H9 (cell line): Measurements from ENCODE around the gene PPIP5K2. TPM values are rescaled to one million over a fixed set of nuclear protein-coding genes. Genes with fewer than 3 reads are reported as not detected.

Source experiments
- DNase-seq: peaks from one replicate; pipeline ENCODE4 v3.0.0-alpha.2; 2017
- H2AFZ ChIP-seq: one replicate; pipeline ENCODE4 v1.6.1; 2013; ENCODE audit warnings: mild to moderate bottlenecking, low read length, control low read depth, moderate library complexity
- H2AK5ac ChIP-seq: 2 replicates; pipeline ENCODE4 v1.6.1; 2013; ENCODE audit warnings: low read length, control low read depth, mixed read lengths; ENCODE audit not compliant: insufficient read length
- H2BK120ac ChIP-seq: one replicate; pipeline ENCODE4 v1.6.1; 2013; ENCODE audit warnings: low read depth, mild to moderate bottlenecking, low read length, control low read depth, inconsistent platforms; ENCODE audit not compliant: poor library complexity, severe bottlenecking
- H2BK12ac ChIP-seq: 2 replicates; pipeline ENCODE4 v1.6.1; 2013; ENCODE audit warnings: low read length, control low read depth, mixed read lengths, low read depth; ENCODE audit not compliant: insufficient read length
- H2BK15ac ChIP-seq: 2 replicates; pipeline ENCODE4 v1.6.1; 2013; ENCODE audit warnings: low read depth, low read length, control low read depth
- H2BK20ac ChIP-seq: one replicate; pipeline ENCODE4 v1.6.1; 2013; ENCODE audit warnings: low read depth, mild to moderate bottlenecking, low read length, control low read depth, inconsistent platforms; ENCODE audit not compliant: poor library complexity, severe bottlenecking
- H2BK5ac ChIP-seq: 2 replicates; pipeline ENCODE4 v1.6.1; 2013; ENCODE audit warnings: low read length, control low read depth, mixed read lengths; ENCODE audit not compliant: insufficient read length
- H3K14ac ChIP-seq: 2 replicates; pipeline ENCODE4 v1.6.1; 2013; ENCODE audit warnings: low read length, control low read depth; ENCODE audit not compliant: insufficient read depth
- H3K18ac ChIP-seq: 2 replicates; pipeline ENCODE4 v1.6.1; 2013; ENCODE audit warnings: low read depth, mild to moderate bottlenecking, mixed read lengths, low read length, control low read depth; ENCODE audit not compliant: insufficient read length
- H3K23ac ChIP-seq: 2 replicates; pipeline ENCODE4 v1.6.1; 2013; ENCODE audit warnings: low read length, control low read depth, mixed read lengths, low read depth; ENCODE audit not compliant: insufficient read length
- H3K23me2 ChIP-seq: 2 replicates; pipeline ENCODE4 v1.6.1; 2013; ENCODE audit warnings: low read depth, mild to moderate bottlenecking, mixed read lengths, low read length, control low read depth; ENCODE audit not compliant: insufficient read length, poor library complexity, severe bottlenecking
- H3K27ac ChIP-seq: 2 replicates; pipeline ENCODE4 v1.5.1; 2013; ENCODE audit warnings: low read length, control low read depth, mixed read lengths, low read depth; ENCODE audit not compliant: insufficient read length
- H3K27me3 ChIP-seq: 2 replicates; pipeline ENCODE4 v1.6.1; 2013; ENCODE audit warnings: low read length, control low read depth, inconsistent platforms; ENCODE audit not compliant: insufficient read depth
- H3K4ac ChIP-seq: 2 replicates; pipeline ENCODE4 v1.6.1; 2013; ENCODE audit warnings: low read depth, mild to moderate bottlenecking, control low read depth, inconsistent platforms, low read length, moderate library complexity
- H3K4me1 ChIP-seq: 2 replicates; pipeline ENCODE4 v1.6.1; 2013; ENCODE audit warnings: low read length, control low read depth, inconsistent platforms; ENCODE audit not compliant: insufficient read depth
- H3K4me2 ChIP-seq: 2 replicates; pipeline ENCODE4 v1.6.1; 2013; ENCODE audit warnings: low read length, control low read depth, mixed read lengths; ENCODE audit not compliant: insufficient read length, insufficient read depth
- H3K56ac ChIP-seq: 2 replicates; pipeline ENCODE4 v1.6.1; 2013; ENCODE audit warnings: low read depth, mild to moderate bottlenecking, mixed read lengths, low read length, control low read depth; ENCODE audit not compliant: insufficient read length
- H3K79me1 ChIP-seq: 2 replicates; pipeline ENCODE4 v1.6.1; 2013; ENCODE audit warnings: low read depth, mild to moderate bottlenecking, moderate library complexity, low read length, control low read depth, inconsistent platforms; ENCODE audit not compliant: insufficient read depth, poor library complexity, severe bottlenecking
- H3K79me2 ChIP-seq: 2 replicates; pipeline ENCODE4 v1.6.1; 2013; ENCODE audit warnings: low read length, control low read depth, inconsistent platforms; ENCODE audit not compliant: insufficient read depth
- H3K9ac ChIP-seq: 2 replicates; pipeline ENCODE4 v1.6.1; 2013; ENCODE audit warnings: low read length, control low read depth, mixed read lengths; ENCODE audit not compliant: insufficient read length; ENCODE audit errors: extremely low read depth
- H3K9me3 ChIP-seq: one replicate; pipeline ENCODE4 v1.6.1; 2013; ENCODE audit warnings: low read depth, low read length, inconsistent platforms; ENCODE audit not compliant: control insufficient read depth
- H3T11ph ChIP-seq: one replicate; pipeline ENCODE4 v1.6.1; 2013; ENCODE audit warnings: mild to moderate bottlenecking, low read length, control low read depth, inconsistent platforms
- H4K20me1 ChIP-seq: one replicate; pipeline ENCODE4 v1.6.1; 2013; ENCODE audit not compliant: control insufficient read depth, insufficient read length, insufficient read depth
- H4K5ac ChIP-seq: 2 replicates; pipeline ENCODE4 v1.6.1; 2013; ENCODE audit warnings: low read depth, mild to moderate bottlenecking, mixed read lengths, low read length, control low read depth; ENCODE audit not compliant: insufficient read length
- H4K8ac ChIP-seq: replicated peaks from 2 replicates; pipeline ENCODE4 v1.6.1; 2013; ENCODE audit warnings: low read length, control low read depth, mixed read lengths, low read depth; ENCODE audit not compliant: insufficient read length
- H4K91ac ChIP-seq: 2 replicates; pipeline ENCODE4 v1.6.1; 2013; ENCODE audit warnings: low read depth, mild to moderate bottlenecking, moderate library complexity, mixed read lengths, low read length, control low read depth; ENCODE audit not compliant: insufficient read length
- H3K27ac Mint-ChIP-seq, 3 experiments: 2 replicates in 2 of 3; 3 replicates in 1 of 3; pipeline ENCODE4 v1.8.0; 2020 to 2021; ENCODE audit warnings: mixed read lengths in 3 of 3, mild to moderate bottlenecking in 1 of 3, moderate library complexity in 1 of 3
- H3K27me3 Mint-ChIP-seq: 2 replicates; pipeline ENCODE4 v1.8.0; 2021; ENCODE audit warnings: low read depth, mild to moderate bottlenecking, moderate library complexity, mixed read lengths
- H3K36me3 Mint-ChIP-seq, 3 experiments: 2 replicates in 2 of 3; 3 replicates in 1 of 3; pipeline ENCODE4 v1.8.0; 2020 to 2021; ENCODE audit warnings: low read depth in 3 of 3, mixed read lengths in 3 of 3; ENCODE audit not compliant: insufficient read depth in 1 of 3
- H3K4me1 Mint-ChIP-seq, 2 experiments: 2 replicates each; pipeline ENCODE4 v1.8.0; 2020; ENCODE audit warnings: mixed read lengths in 2 of 2
- H3K4me3 Mint-ChIP-seq, 2 experiments: 2 replicates in 1 of 2; 3 replicates in 1 of 2; pipeline ENCODE4 v1.8.0; 2020 to 2021; ENCODE audit warnings: mild to moderate bottlenecking in 2 of 2, mixed read lengths in 2 of 2, moderate library complexity in 1 of 2
- H3K9me3 Mint-ChIP-seq, 2 experiments: 2 replicates in 1 of 2; 3 replicates in 1 of 2; pipeline ENCODE4 v1.8.0; 2020; ENCODE audit warnings: mild to moderate bottlenecking in 2 of 2, mixed read lengths in 2 of 2, moderate library complexity in 1 of 2
- CTCF ChIP-seq: fragments of 200-600 bp; sonication (generic); conservative IDR thresholded peaks from 3 replicates; pipeline ENCODE4 v1.8.0; 2021; ENCODE audit warnings: antibody characterized with exemption, mild to moderate bottlenecking
- WGBS: extraction: QIAGEN DNeasy Blood & Tissue Kit; methylation state at CpG from one replicate; pipeline ENCODE4 v1.1.7; 2013; ENCODE audit warnings: missing lambda C conversion rate, low lambda C conversion rate, mixed read lengths; ENCODE audit not compliant: insufficient read length; ENCODE audit errors: extremely low coverage; 5-methylcytosine and 5-hydroxymethylcytosine counted together
- total RNA-seq: library from RNA; stranded (reverse); gene quantifications from 2 replicates; pipeline ENCODE4 v1.2.1, GENCODE V29; 2021

The PPIP5K2 gene
- total RNA-seq, 1 experiment from 2014 or later: 43.8 TPM

DNA sequence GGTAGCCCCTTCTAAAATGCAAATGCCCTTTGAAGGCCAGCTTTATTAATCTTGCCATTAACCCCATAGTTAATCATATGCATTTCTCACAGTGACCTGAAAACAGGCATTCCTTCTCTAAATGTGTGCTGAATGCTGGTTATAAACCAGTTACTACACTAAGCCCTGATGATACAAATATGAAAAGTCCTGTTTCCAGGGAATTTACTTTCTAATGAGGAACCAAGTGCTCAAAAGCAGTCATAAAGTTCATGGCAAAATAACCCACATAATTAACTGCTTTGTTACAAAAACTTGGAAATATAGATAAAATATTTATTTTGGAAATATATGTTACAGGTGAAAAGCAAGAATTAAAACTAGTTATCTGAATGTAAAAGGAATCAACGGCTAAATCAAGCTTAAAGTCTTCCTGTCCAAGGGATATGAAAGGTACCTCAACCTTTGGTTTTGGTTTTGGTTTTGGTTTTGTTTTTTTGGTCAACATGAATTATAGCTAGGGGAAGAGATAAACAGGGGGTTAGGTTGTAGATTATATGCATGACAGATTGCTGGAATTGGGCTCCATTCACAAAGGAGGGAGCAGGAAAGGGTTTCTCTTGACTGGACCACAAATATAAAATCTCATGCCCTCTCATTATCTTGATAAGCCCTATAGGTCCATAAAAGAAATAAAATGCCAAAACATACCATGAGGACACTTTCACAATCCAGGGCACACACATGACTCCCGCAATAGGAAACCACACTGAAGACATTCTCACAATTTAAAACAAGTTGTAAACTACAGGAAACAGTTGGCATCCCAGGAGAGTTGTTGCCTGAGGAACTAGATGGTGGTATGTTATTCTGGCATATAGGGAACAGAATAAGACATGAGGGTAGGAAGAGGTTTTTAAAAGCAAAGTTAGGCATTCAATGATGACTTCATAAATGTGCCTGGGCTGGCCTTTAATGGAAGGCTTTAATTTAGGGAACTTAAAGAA, 91.8 kb downstream of the PPIP5K2 start:
- Histone ChIP-seq H2BK120ac (no peak overlapping the region), H3K27ac (no peak overlapping the region), H3K9ac (no peak overlapping the region), H3K23ac (no peak overlapping the region), H3K4me1 (no peaks in the 10 kb centered on the region), H3K4me2 (no peak overlapping the region), H3K23me2 (no peaks in the 10 kb centered on the region), H3T11ph (no peak overlapping the region), H3K79me1 (no peaks in the 10 kb centered on the region), H4K91ac (no peak overlapping the region), H3K27me3 (no peaks in the 10 kb centered on the region), H2BK12ac (no peak overlapping the region), H2BK15ac (no peak overlapping the region), H4K5ac (no peak overlapping the region), H3K56ac (no peak overlapping the region), H4K20me1 (no peaks in the 10 kb centered on the region), H4K8ac (no peak overlapping the region), H3K18ac (no peak overlapping the region), H3K79me2 (no peaks in the 10 kb centered on the region), H2BK20ac (no peak overlapping the region), H3K14ac (no peak overlapping the region), H3K9me3 (no peaks in the 10 kb centered on the region), H2BK5ac (no peak overlapping the region), H3K4ac (no peak overlapping the region), H2AK5ac (no peak overlapping the region), H2AFZ (no peak overlapping the region)
- H3K27me3 Mint-ChIP-seq: no peaks in the 10 kb centered on the region
- peak overlapping the region in 1 of 3 experiments; percentile 40; a peak in 2 of 7 replicates for H3K27ac Mint-ChIP-seq
- H3K4me3 Mint-ChIP-seq: no peak overlapping the region
- no peak for DNase-seq
- TF ChIP-seq CTCF: no peak
- no peaks in the 10 kb centered on the region for H3K9me3 Mint-ChIP-seq
- H3K4me1 Mint-ChIP-seq: peaks cover 5 to 9% of the 10 kb centered on the region in 2 experiments; a peak in 3 of 4 replicates
- no CpG with 5 or more reads among the region's 2 CpGs for WGBS
- no peaks in the 10 kb centered on the region for H3K36me3 Mint-ChIP-seq
